HepG2 (cell line): ENCODE results near the gene PARN. TPM values are rescaled to one million over a fixed set of nuclear protein-coding genes. Genes with fewer than 3 reads are reported as not detected.

Experiments used
- CCAR2 ChIP-seq: fragments of 200-400 bp; formaldehyde crosslinking; optimal IDR thresholded peaks from 2 replicates; pipeline ENCODE3; 2018; ENCODE audit warnings: low read depth, mild to moderate bottlenecking, low read length, moderate library complexity
- FOXC1 ChIP-seq: sonication (generic); formaldehyde crosslinking; IDR thresholded peaks from 2 replicates; pipeline ENCODE4 v1.8.0; 2022; ENCODE audit warnings: mild to moderate bottlenecking, missing genetic modification reagents, borderline replicate concordance
- HDAC2 ChIP-seq: sonication (generic); formaldehyde crosslinking; IDR thresholded peaks from 2 replicates; pipeline ENCODE4 v1.4.0; 2020; ENCODE audit warnings: missing genetic modification reagents
- KLF6 ChIP-seq: IDR thresholded peaks from 2 replicates; pipeline ENCODE4 v1.8.0; 2016; ENCODE audit warnings: missing biosample characterization, missing genetic modification reagents
- NFE2 ChIP-seq: sonication (generic); formaldehyde crosslinking; IDR thresholded peaks from 2 replicates; pipeline ENCODE4 v1.4.0; 2020; ENCODE audit warnings: missing genetic modification reagents
- PCBP2 ChIP-seq: fragments of 200-400 bp; formaldehyde crosslinking; optimal IDR thresholded peaks from 2 replicates; pipeline ENCODE3; 2018; ENCODE audit warnings: low read length, low read depth; ENCODE audit not compliant: poor library complexity, severe bottlenecking
- RBAK ChIP-seq: sonication (generic); formaldehyde crosslinking; IDR thresholded peaks from 2 replicates; pipeline ENCODE4 v1.5.1; 2020; ENCODE audit warnings: mild to moderate bottlenecking, missing genetic modification reagents
- RBM39 ChIP-seq: fragments of 200-400 bp; formaldehyde crosslinking; IDR thresholded peaks from one replicate; pipeline ENCODE4 v1.6.1; 2018; ENCODE audit warnings: antibody characterized with exemption, mild to moderate bottlenecking, low read depth, low read length; ENCODE audit not compliant: poor library complexity, severe bottlenecking
- RFX3 ChIP-seq: IDR thresholded peaks from 2 replicates; pipeline ENCODE4 v1.6.1; 2016; ENCODE audit warnings: missing biosample characterization, missing genetic modification reagents
- SRY ChIP-seq: sonication (generic); formaldehyde crosslinking; IDR thresholded peaks from 2 replicates; pipeline ENCODE4 v1.8.0; 2022; ENCODE audit warnings: mild to moderate bottlenecking, missing genetic modification reagents
- TBX2 ChIP-seq: sonication (generic); formaldehyde crosslinking; IDR thresholded peaks from 2 replicates; pipeline ENCODE4 v1.5.0; 2020; ENCODE audit warnings: missing genetic modification reagents, mild to moderate bottlenecking, borderline replicate concordance
- ZFP36 ChIP-seq: fragments of 150-350 bp; IDR thresholded peaks from 2 replicates; pipeline ENCODE4 v1.6.1; 2018; ENCODE audit warnings: borderline replicate concordance, low read length, low read depth; ENCODE audit not compliant: partially characterized antibody
- ZMYM3 ChIP-seq: sonication (generic); formaldehyde crosslinking; IDR thresholded peaks from 2 replicates; pipeline ENCODE4 v1.5.1; 2020; ENCODE audit warnings: mild to moderate bottlenecking, missing genetic modification reagents
- ZNF260 ChIP-seq: sonication (generic); formaldehyde crosslinking; IDR thresholded peaks from 2 replicates; pipeline ENCODE4 v1.4.0; 2020; ENCODE audit warnings: missing genetic modification reagents, low read depth, mild to moderate bottlenecking, borderline replicate concordance
- ZNF263 ChIP-seq: sonication (generic); formaldehyde crosslinking; IDR thresholded peaks from 2 replicates; pipeline ENCODE4 v1.4.0; 2020; ENCODE audit warnings: missing genetic modification reagents
- ZNF546 ChIP-seq: sonication (generic); formaldehyde crosslinking; conservative IDR thresholded peaks from 2 replicates; pipeline ENCODE4 v1.8.1; 2023; ENCODE audit warnings: mild to moderate bottlenecking, missing genetic modification reagents
- ZNF563 ChIP-seq: sonication (generic); formaldehyde crosslinking; IDR thresholded peaks from 2 replicates; pipeline ENCODE4 v1.8.0; 2022; ENCODE audit warnings: mild to moderate bottlenecking, moderate library complexity, missing genetic modification reagents
- polyA plus RNA-seq, 8 experiments: library from polyadenylated mRNA; depleted of rRNA in 3 of 8; stranded (reverse) in 7 of 8; unstranded in 1 of 8; fragments of >200 nt; fragmentation: Illumina TruSeq in 4 of 8; extraction: Trizol in 4 of 8; gene quantifications; 2 replicates each; pipeline versions ENCODE4 v1.2.1 to v1.2.3, GENCODE V29; 2011 to 2016; ENCODE audit warnings: low read depth in 4 of 8, missing spikeins in 1 of 8, mixed read lengths in 1 of 8; ENCODE audit not compliant: insufficient read depth in 1 of 8
- total RNA-seq, 5 experiments: library from RNA; depleted of rRNA; stranded (reverse); fragments of >200 nt; fragmentation: Illumina TruSeq; extraction: Trizol; gene quantifications; 2 replicates each; pipeline ENCODE4 v1.2.3, GENCODE V29; 2016; ENCODE audit warnings: low read depth in 1 of 5
- TF ChIP-seq, protein P1 (sequence below): sonication (generic); formaldehyde crosslinking; IDR thresholded peaks from 2 replicates; pipeline ENCODE4 v1.8.0; 2022; ENCODE audit warnings: mild to moderate bottlenecking, missing genetic modification reagents
- TF ChIP-seq, protein P2 (sequence below): IDR thresholded peaks from 2 replicates; pipeline ENCODE4 v1.6.1; 2012; ENCODE audit warnings: inconsistent platforms
- TF ChIP-seq, protein P3 (sequence below): sonication (generic); formaldehyde crosslinking; IDR thresholded peaks from 2 replicates; pipeline ENCODE4 v1.5.0; 2020; ENCODE audit warnings: mild to moderate bottlenecking, missing genetic modification reagents

The PARN gene
- total and polyA plus RNA-seq, 2 of the 13 experiments (the other 11 are each of a cell fraction or from before 2014, with no cell fraction given), result 13.3 to 47.6 TPM

DNA sequence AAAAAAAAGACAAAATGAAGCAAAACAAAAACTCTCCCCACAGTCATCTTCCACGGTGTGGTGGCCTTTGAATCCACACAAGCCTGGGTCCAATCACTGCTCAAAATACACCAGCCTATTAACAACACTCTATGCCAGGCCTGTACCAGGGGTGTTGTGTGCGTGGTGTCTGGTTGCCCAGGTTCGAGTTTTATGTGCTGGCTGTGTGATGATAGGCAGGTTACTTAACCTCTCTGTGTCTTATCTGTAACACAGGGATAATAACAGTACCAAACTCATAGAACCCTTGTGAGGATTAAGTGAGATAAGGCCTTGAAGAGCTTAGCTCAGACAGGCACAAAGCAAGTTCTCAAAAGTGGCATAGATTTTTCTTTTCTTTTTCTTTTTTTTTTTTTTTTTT, 235.2 kb downstream of the PARN start (continued):
- TF ChIP-seq, protein P1, sequence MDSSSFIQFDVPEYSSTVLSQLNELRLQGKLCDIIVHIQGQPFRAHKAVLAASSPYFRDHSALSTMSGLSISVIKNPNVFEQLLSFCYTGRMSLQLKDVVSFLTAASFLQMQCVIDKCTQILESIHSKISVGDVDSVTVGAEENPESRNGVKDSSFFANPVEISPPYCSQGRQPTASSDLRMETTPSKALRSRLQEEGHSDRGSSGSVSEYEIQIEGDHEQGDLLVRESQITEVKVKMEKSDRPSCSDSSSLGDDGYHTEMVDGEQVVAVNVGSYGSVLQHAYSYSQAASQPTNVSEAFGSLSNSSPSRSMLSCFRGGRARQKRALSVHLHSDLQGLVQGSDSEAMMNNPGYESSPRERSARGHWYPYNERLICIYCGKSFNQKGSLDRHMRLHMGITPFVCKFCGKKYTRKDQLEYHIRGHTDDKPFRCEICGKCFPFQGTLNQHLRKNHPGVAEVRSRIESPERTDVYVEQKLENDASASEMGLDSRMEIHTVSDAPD (CRISPR knock-in tag), result no peak
- 0 out of 2 replicates have a peak, but pooled peaks have one; percentile 29 for TF ChIP-seq TBX2 (CRISPR knock-in tag)
- TF ChIP-seq RBAK (CRISPR knock-in tag), result no peak
- no peak for TF ChIP-seq RFX3 (CRISPR knock-in tag)
- no peak for TF ChIP-seq ZNF263 (CRISPR knock-in tag)
- 0 out of 2 replicates have a peak, but pooled peaks have one; percentile 41 for TF ChIP-seq FOXC1 (CRISPR knock-in tag)
- TF ChIP-seq CCAR2, result no peak
- TF ChIP-seq ZNF563 (CRISPR knock-in tag), result 0 out of 2 replicates have a peak, but pooled peaks have one; percentile 15
- no peak for TF ChIP-seq RBM39
- TF ChIP-seq, protein P2, sequence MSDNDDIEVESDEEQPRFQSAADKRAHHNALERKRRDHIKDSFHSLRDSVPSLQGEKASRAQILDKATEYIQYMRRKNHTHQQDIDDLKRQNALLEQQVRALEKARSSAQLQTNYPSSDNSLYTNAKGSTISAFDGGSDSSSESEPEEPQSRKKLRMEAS, result peak; percentile 14; the same call in 1 of the 2 replicates
- no peak for TF ChIP-seq KLF6 (CRISPR knock-in tag)
- TF ChIP-seq ZNF260 (CRISPR knock-in tag), result no peak
- TF ChIP-seq ZMYM3 (CRISPR knock-in tag), result peak; percentile 90
- TF ChIP-seq PCBP2, result no peak
- no peak for TF ChIP-seq ZNF546 (CRISPR knock-in tag)
- peak; percentile 32 for TF ChIP-seq ZFP36
- TF ChIP-seq NFE2 (CRISPR knock-in tag), result no peak
- TF ChIP-seq, protein P3, sequence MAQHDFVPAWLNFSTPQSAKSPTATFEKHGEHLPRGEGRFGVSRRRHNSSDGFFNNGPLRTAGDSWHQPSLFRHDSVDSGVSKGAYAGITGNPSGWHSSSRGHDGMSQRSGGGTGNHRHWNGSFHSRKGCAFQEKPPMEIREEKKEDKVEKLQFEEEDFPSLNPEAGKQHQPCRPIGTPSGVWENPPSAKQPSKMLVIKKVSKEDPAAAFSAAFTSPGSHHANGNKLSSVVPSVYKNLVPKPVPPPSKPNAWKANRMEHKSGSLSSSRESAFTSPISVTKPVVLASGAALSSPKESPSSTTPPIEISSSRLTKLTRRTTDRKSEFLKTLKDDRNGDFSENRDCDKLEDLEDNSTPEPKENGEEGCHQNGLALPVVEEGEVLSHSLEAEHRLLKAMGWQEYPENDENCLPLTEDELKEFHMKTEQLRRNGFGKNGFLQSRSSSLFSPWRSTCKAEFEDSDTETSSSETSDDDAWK (CRISPR knock-in tag), result no peak
- no peak for TF ChIP-seq SRY (CRISPR knock-in tag)
- no peak for TF ChIP-seq HDAC2 (CRISPR knock-in tag)
